CD14-positive monocyte (primary cell): ENCODE measurements around the gene ABCA3. TPM values are rescaled to one million over a fixed set of nuclear protein-coding genes. Genes with fewer than 3 reads are reported as not detected.

Experiments used
- DNase-seq, 3 donors: peaks; one replicate each; pipeline ENCODE4 v3.0.0-alpha.2; 2011 to 2022
- H2AFZ ChIP-seq: 2 replicates; pipeline ENCODE4 v1.6.0; 2012; ENCODE audit warnings: mild to moderate bottlenecking, low read depth, low read length, inconsistent platforms; ENCODE audit not compliant: insufficient read depth, poor library complexity, severe bottlenecking
- H3K27ac ChIP-seq, 2 donors: 1 replicate in 1 of 2; 2 replicates in 1 of 2; pipeline ENCODE4 v1.5.1; 2012 to 2013; ENCODE audit warnings: low read length in 2 of 2, control low read depth in 1 of 2, inconsistent platforms in 1 of 2, low read depth in 1 of 2, mild to moderate bottlenecking in 1 of 2
- H3K27me3 ChIP-seq, 2 donors: one replicate each; pipeline versions ENCODE4 v1.6.0 to v1.6.1; 2011 to 2013; ENCODE audit warnings: low read length in 2 of 2; ENCODE audit not compliant: control insufficient read depth in 2 of 2, insufficient read depth in 2 of 2
- H3K36me3 ChIP-seq, 2 donors: replicated peaks in 1 of 2; 1 replicate in 1 of 2; 2 replicates in 1 of 2; pipeline versions ENCODE4 v1.5.1 to v1.6.1; 2012 to 2013; ENCODE audit warnings: low read length in 2 of 2, control low read depth in 1 of 2, inconsistent platforms in 1 of 2, mild to moderate bottlenecking in 1 of 2; ENCODE audit not compliant: insufficient read depth in 2 of 2, control insufficient read depth in 1 of 2
- H3K4me1 ChIP-seq, 2 donors: 1 replicate in 1 of 2; 2 replicates in 1 of 2; pipeline versions ENCODE4 v1.5.1 to v1.6.1; 2012 to 2013; ENCODE audit warnings: low read length in 2 of 2, control low read depth in 1 of 2, inconsistent platforms in 1 of 2, mild to moderate bottlenecking in 1 of 2, moderate library complexity in 1 of 2; ENCODE audit not compliant: insufficient read depth in 2 of 2, control insufficient read depth in 1 of 2
- H3K4me2 ChIP-seq: replicated peaks from 2 replicates; pipeline ENCODE3; 2012; ENCODE audit warnings: low read length, moderate library complexity, mild to moderate bottlenecking; ENCODE audit not compliant: poor library complexity, severe bottlenecking; ENCODE audit errors: extremely low read depth
- H3K4me3 ChIP-seq, 3 experiments: fragments of 200-600 bp in 1 of 3; sonication (generic) in 1 of 3; replicated peaks in 1 of 3; 1 replicate in 2 of 3; 2 replicates in 1 of 3; pipeline ENCODE4 v1.5.1; 2011 to 2013; ENCODE audit warnings: low read length in 3 of 3, mild to moderate bottlenecking in 3 of 3, control low read depth in 2 of 3, low read depth in 2 of 3, inconsistent platforms in 1 of 3, moderate library complexity in 1 of 3
- H3K79me2 ChIP-seq: 2 replicates; pipeline ENCODE4 v1.6.0; 2012; ENCODE audit warnings: mild to moderate bottlenecking, control low read depth, inconsistent platforms, low read length, moderate library complexity; ENCODE audit not compliant: insufficient read depth
- H3K9ac ChIP-seq: 2 replicates; pipeline ENCODE4 v1.6.0; 2017; ENCODE audit warnings: low read length, mild to moderate bottlenecking; ENCODE audit not compliant: insufficient read depth, poor library complexity, severe bottlenecking
- H3K9me3 ChIP-seq, 2 donors: replicated peaks in 1 of 2; 1 replicate in 1 of 2; 2 replicates in 1 of 2; pipeline versions ENCODE4 v1.5.1 to v1.6.1; 2012 to 2013; ENCODE audit warnings: low read length in 2 of 2, control low read depth in 1 of 2; ENCODE audit not compliant: control insufficient read depth in 1 of 2, insufficient read depth in 1 of 2
- H4K20me1 ChIP-seq: 2 replicates; pipeline ENCODE4 v1.6.0; 2012; ENCODE audit warnings: mild to moderate bottlenecking, low read length, control low read depth, moderate library complexity; ENCODE audit not compliant: insufficient read depth
- H3K27ac Mint-ChIP-seq, 7 donors: one replicate each; pipeline ENCODE4 v1.8.0; 2020; ENCODE audit warnings: mild to moderate bottlenecking in 7 of 7, mixed read lengths in 7 of 7, moderate library complexity in 6 of 7, inconsistent platforms in 2 of 7
- H3K27me3 Mint-ChIP-seq, 3 donors: one replicate each; pipeline ENCODE4 v1.8.0; 2021 to 2022; ENCODE audit warnings: low read depth in 3 of 3, mild to moderate bottlenecking in 3 of 3, mixed read lengths in 3 of 3, moderate library complexity in 3 of 3, inconsistent platforms in 1 of 3
- H3K36me3 Mint-ChIP-seq, 2 donors: one replicate each; pipeline ENCODE4 v1.8.0; 2020; ENCODE audit warnings: mixed read lengths in 2 of 2, inconsistent platforms in 1 of 2, mild to moderate bottlenecking in 1 of 2
- H3K4me1 Mint-ChIP-seq: one replicate; pipeline ENCODE4 v1.8.0; 2020; ENCODE audit warnings: mild to moderate bottlenecking, mixed read lengths
- H3K4me3 Mint-ChIP-seq, 2 donors: one replicate each; pipeline ENCODE4 v1.8.0; 2020; ENCODE audit warnings: mild to moderate bottlenecking in 2 of 2, mixed read lengths in 2 of 2, moderate library complexity in 1 of 2
- H3K9me3 Mint-ChIP-seq, 7 donors: one replicate each; pipeline ENCODE4 v1.8.0; 2020 to 2022; ENCODE audit warnings: mixed read lengths in 7 of 7, mild to moderate bottlenecking in 6 of 7, moderate library complexity in 6 of 7, inconsistent platforms in 2 of 7
- WGBS: methylation state at CpG from one replicate; pipeline ENCODE4 v1.1.5; 2013; ENCODE audit warnings: missing lambda C conversion rate; ENCODE audit not compliant: insufficient coverage; 5-methylcytosine and 5-hydroxymethylcytosine counted together
- intact Hi-C, 2 donors: fragments of 100-400 bp; cut with micrococcal nuclease; formaldehyde crosslinking; loops; one replicate each; pipeline versions ENCODE4 v1.15.0 to v1.15.1; 2023
- polyA plus RNA-seq, 3 donors: library from polyadenylated mRNA; depleted of rRNA in 1 of 3; unstranded in 2 of 3; stranded (reverse) in 1 of 3; fragments of 300-500 nt in 2 of 3; fragments of >200 nt in 1 of 3; fragmentation: Illumina TruSeq in 2 of 3; gene quantifications; 1 replicate in 2 of 3; 2 replicates in 1 of 3; pipeline ENCODE4 v1.2.3, GENCODE V29; 2012 to 2021
- TF ChIP-seq, protein P1 (sequence below): fragments of 200-600 bp; IDR thresholded peaks from one replicate; pipeline ENCODE4 v1.8.0; 2022; ENCODE audit warnings: antibody characterized with exemption, mild to moderate bottlenecking

ABCA3 gene
- polyA plus RNA-seq, 3 donors: 0.06 to 1.2 (median 0.68) TPM

DNA sequence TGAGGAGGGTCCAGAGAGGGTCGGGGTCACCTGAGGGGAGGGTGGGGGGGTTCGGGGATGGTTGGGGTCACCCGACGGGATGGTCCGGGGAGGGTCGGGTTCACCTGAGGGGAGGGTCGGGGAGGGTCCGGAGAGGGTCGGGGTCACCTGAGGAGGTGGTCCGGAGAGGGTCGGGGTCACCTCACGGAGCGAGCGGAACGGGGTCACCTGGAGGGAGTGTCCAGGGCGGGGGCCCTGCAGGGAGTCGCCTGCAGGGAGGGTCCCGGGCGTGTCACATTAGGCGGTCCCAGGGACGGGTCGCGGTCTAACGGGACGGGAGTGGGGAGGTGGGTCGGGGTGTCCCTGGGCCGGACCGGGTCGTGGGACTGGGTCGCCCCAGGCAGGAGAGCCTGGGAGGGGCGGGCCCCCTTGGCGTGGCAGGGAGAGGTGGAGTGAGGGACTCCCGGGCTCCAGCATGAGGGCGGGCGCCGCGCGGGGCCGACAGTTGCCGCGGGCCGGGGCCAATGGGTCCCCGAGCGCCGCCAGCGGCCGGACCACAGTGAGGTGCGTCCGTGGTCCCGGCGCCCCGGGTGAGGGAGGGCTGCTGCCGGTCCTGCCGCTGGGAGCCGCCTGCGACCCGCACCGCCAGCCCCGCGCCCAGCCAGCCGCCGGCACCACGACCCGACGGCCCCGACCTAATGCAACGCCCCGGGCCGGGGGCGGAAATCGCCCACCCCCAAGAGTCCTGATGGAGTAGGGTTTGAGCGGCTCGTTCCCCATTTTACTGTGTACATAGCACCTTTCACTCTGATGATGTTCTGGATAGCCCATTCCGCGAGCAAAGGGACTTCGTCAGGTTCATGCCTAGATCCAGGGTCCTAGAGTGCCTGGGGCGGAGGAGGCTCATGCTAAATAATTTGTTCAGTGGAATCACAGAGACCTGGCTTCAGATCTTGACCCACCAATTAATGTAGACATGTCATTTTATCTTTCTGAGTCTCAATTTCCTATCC, 1.2 kb upstream of the ABCA3 start:
- Mint-ChIP-seq H3K27me3 (peaks cover 45 to 66% (median 49%) of the 10 kb centered on the region in 3 donors), H3K4me3 (peak overlapping the region in 1 of 2 donors; percentile 76), H3K9me3 (peaks cover 4 to 18% (median 14%) of the 10 kb centered on the region in 7 donors), H3K27ac (peak overlapping the region in 2 of 7 donors; percentile 2 to 60), H3K4me1 (peaks cover 12% of the 10 kb centered on the region), H3K36me3 (peaks cover 3 to 8% of the 10 kb centered on the region in 2 donors)
- no peak overlapping the region for H3K27ac ChIP-seq
- H3K36me3 ChIP-seq: no peaks in the 10 kb centered on the region
- no peak overlapping the region for H2AFZ ChIP-seq
- no peaks in the 10 kb centered on the region for H3K79me2 ChIP-seq
- peak in 1 of 3 donors; percentile 12 for DNase-seq
- peaks cover 31 to 69% of the 10 kb centered on the region in 2 donors for H3K27me3 ChIP-seq
- no peak overlapping the region for H3K9ac ChIP-seq
- intact Hi-C loops: loop anchor here (5.0 kb wide), 3 partner anchors 86 to 161 kb away; partner anchors contain the start of gene CCNF (in 1 of the 2)
- TF ChIP-seq, protein P1, sequence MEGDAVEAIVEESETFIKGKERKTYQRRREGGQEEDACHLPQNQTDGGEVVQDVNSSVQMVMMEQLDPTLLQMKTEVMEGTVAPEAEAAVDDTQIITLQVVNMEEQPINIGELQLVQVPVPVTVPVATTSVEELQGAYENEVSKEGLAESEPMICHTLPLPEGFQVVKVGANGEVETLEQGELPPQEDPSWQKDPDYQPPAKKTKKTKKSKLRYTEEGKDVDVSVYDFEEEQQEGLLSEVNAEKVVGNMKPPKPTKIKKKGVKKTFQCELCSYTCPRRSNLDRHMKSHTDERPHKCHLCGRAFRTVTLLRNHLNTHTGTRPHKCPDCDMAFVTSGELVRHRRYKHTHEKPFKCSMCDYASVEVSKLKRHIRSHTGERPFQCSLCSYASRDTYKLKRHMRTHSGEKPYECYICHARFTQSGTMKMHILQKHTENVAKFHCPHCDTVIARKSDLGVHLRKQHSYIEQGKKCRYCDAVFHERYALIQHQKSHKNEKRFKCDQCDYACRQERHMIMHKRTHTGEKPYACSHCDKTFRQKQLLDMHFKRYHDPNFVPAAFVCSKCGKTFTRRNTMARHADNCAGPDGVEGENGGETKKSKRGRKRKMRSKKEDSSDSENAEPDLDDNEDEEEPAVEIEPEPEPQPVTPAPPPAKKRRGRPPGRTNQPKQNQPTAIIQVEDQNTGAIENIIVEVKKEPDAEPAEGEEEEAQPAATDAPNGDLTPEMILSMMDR: no peak
- H3K4me2 ChIP-seq: no peak overlapping the region
- no peak overlapping the region for H3K4me3 ChIP-seq
- WGBS: 18% methylated on average over 66 of the region's 77 CpGs
- H3K4me1 ChIP-seq: peaks cover 12 to 16% of the 10 kb centered on the region in 2 donors
- peaks cover 8 to 10% of the 10 kb centered on the region in 2 donors for H3K9me3 ChIP-seq
- no peaks in the 10 kb centered on the region for H4K20me1 ChIP-seq
